ENCODE measurements around the gene POU2AF1.

- TF ChIP-seq POLR2AphosphoS5 (IDR thresholded peaks at IDR 0.05) (no peak), CTCF (IDR thresholded peaks at IDR 0.05) (no peak), POLR2A (IDR thresholded peaks at IDR 0.05) (no peak)
These were observed 72.8 kb downstream of the POU2AF1 start for GRCh38 chr11:111306321-111306720.
